Mucosa of descending colon (tissue), 3 donors: ENCODE measurements around the gene PDE4D. TPM values are rescaled to one million over a fixed set of nuclear protein-coding genes. Genes with fewer than 3 reads are reported as not detected.

ENCODE experiments used
- ATAC-seq: fragments of 200-7000 bp; cut with Tn5 transposase; one replicate; pipeline ENCODE4 v1.9.1; 2020; ENCODE audit warnings: mild to moderate bottlenecking, moderate library complexity
- DNase-seq, 3 donors: peaks; one replicate each; pipeline ENCODE4 v3.0.0-alpha.2; 2020
- H3K36me3 ChIP-seq: fragments of 200-600 bp; one replicate; pipeline ENCODE4 v1.8.0; 2021; ENCODE audit warnings: low read depth, mild to moderate bottlenecking
- H3K4me1 ChIP-seq: fragments of 200-600 bp; one replicate; pipeline ENCODE4 v1.8.0; 2021; ENCODE audit warnings: low read depth, mild to moderate bottlenecking
- H3K4me3 ChIP-seq: fragments of 200-600 bp; one replicate; pipeline ENCODE4 v1.8.0; 2021; ENCODE audit warnings: mild to moderate bottlenecking
- H3K9me3 ChIP-seq: fragments of 200-600 bp; one replicate; pipeline ENCODE4 v1.8.0; 2021; ENCODE audit warnings: mild to moderate bottlenecking
- intact Hi-C, 2 donors: fragments of 100-400 bp; cut with DNase I in 1 of 2; cut with micrococcal nuclease in 1 of 2; formaldehyde crosslinking; loops; one replicate each; pipeline versions ENCODE4 v1.11.0 to v1.11.1; 2022; cut with DNase I, micrococcal nuclease
- total RNA-seq, 3 donors: library from RNA; stranded (reverse); fragmentation: NEBNext Ultra II Directional in 2 of 3; extraction: Animal tissue kit (Norgen Biotek cat#: 25700) in 2 of 3; gene quantifications; one replicate each; pipeline versions ENCODE4 v1.2.1 to v1.2.4, GENCODE V29; 2021 to 2023
- TF ChIP-seq, protein P1 (sequence below): fragments of 200-600 bp; IDR thresholded peaks from one replicate; pipeline ENCODE4 v1.8.0; 2022; ENCODE audit warnings: antibody characterized with exemption, mild to moderate bottlenecking
- donor health status: DM: no; HTN: no; CAD: no; lungs with moderate emphysema.
- donor health status: DM: no; HTN: no; CAD: no.
- donor health status: DM: no; HTN: yes; CAD: no.

PDE4D gene
- total RNA-seq, 3 donors from 2014 or later, result 37.9 to 137 (median 100) TPM

- TF ChIP-seq, protein P1, sequence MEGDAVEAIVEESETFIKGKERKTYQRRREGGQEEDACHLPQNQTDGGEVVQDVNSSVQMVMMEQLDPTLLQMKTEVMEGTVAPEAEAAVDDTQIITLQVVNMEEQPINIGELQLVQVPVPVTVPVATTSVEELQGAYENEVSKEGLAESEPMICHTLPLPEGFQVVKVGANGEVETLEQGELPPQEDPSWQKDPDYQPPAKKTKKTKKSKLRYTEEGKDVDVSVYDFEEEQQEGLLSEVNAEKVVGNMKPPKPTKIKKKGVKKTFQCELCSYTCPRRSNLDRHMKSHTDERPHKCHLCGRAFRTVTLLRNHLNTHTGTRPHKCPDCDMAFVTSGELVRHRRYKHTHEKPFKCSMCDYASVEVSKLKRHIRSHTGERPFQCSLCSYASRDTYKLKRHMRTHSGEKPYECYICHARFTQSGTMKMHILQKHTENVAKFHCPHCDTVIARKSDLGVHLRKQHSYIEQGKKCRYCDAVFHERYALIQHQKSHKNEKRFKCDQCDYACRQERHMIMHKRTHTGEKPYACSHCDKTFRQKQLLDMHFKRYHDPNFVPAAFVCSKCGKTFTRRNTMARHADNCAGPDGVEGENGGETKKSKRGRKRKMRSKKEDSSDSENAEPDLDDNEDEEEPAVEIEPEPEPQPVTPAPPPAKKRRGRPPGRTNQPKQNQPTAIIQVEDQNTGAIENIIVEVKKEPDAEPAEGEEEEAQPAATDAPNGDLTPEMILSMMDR, result no peak
- no peak for ATAC-seq
- Histone ChIP-seq H3K4me1 (no peaks in the 10 kb centered on the region), H3K9me3 (no peaks in the 10 kb centered on the region), H3K4me3 (no peak overlapping the region), H3K36me3 (no peaks in the 10 kb centered on the region)
- DNase-seq, result no peak
- intact Hi-C loops, result no loop called here
Observed at GRCh38 chr5:58972301-58972700, 921.2 kb downstream of the PDE4D start.

GRCh38 chr5:58970766-58971165 lies 922.8 kb downstream of the PDE4D start:
- no peak overlapping the region for H3K4me3 ChIP-seq
- TF ChIP-seq, protein P1, result no peak
- no peaks in the 10 kb centered on the region for H3K4me1 ChIP-seq
- intact Hi-C loops, result no loop called here
- no peaks in the 10 kb centered on the region for H3K36me3 ChIP-seq
- H3K9me3 ChIP-seq, result no peaks in the 10 kb centered on the region
- no peak for ATAC-seq
- DNase-seq, result no peak

DNA sequence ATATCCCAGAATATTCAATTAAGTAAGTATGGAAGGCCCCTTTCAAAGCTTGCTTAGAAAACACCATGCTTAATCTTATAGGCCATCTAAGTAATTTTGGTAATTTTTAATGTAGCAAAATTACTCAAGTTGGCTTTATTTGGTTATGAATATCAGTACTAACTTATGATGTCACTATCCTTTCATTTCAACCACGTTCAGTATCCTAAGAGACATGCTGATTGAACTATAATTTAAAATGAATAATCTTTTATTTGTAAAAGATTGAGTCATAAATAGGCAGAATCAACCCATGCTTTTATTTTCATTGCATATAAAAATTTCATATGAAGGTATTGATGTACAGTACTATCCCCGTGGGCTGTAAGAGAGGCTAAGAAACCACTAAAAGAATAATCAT lies 923.7 kb downstream of the PDE4D start:
- DNase-seq, result no peak
- no peaks in the 10 kb centered on the region for H3K9me3 ChIP-seq

DNA sequence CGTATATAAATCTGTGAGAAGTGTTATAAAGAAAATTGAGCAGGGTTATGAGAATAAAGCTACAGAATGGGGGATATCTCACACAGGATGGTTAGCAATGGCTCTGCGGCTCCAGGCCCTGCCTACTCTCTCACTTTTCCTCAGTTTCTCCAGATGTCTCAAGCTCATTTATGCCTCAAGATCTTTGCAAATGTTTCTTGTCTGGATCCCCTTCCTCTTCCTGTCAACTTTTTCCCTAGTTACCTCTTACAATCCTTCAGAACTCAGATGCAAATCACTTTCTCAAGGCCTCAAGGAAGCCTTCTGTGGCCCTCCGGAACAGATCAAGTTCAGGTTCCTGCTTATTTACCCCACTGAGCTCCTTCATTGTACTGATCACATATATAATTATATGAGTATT lies 924.3 kb downstream of the PDE4D start:
- intact Hi-C loops, result no loop called here
- H3K4me1 ChIP-seq, result no peaks in the 10 kb centered on the region
- DNase-seq (no peak), ATAC-seq (no peak)
- no peaks in the 10 kb centered on the region for H3K9me3 ChIP-seq
- TF ChIP-seq, protein P1, result no peak
- no peaks in the 10 kb centered on the region for H3K36me3 ChIP-seq
- H3K4me3 ChIP-seq, result no peak overlapping the region

More for the DNA sequence above, 923.7 kb downstream of the PDE4D start:
- Histone ChIP-seq H3K36me3 (no peaks in the 10 kb centered on the region), H3K4me1 (no peaks in the 10 kb centered on the region), H3K4me3 (no peak overlapping the region)
- intact Hi-C loops, result no loop called here
- TF ChIP-seq, protein P1, result no peak
- ATAC-seq, result no peak

- H3K4me1 ChIP-seq, result no peaks in the 10 kb centered on the region
- TF ChIP-seq, protein P1, result no peak
- no peaks in the 10 kb centered on the region for H3K9me3 ChIP-seq
- intact Hi-C loops, result no loop called here
- DNase-seq, result no peak
- H3K36me3 ChIP-seq, result no peaks in the 10 kb centered on the region
- H3K4me3 ChIP-seq, result no peak overlapping the region
- ATAC-seq, result no peak
Observed at GRCh38 chr5:58968350-58968749, 925.2 kb downstream of the PDE4D start.
